Measurements from ENCODE around the gene OR1F1. TPM values are rescaled to one million over a fixed set of nuclear protein-coding genes. Genes with fewer than 3 reads are reported as not detected.
A peak's percentile ranks its signal among the peaks of the same experiment; 100 is the strongest.

The OR1F1 gene
- total and polyA plus RNA-seq, 9 of the 15 experiments (the other 6 are each of a cell fraction or from before 2014, with no cell fraction given): 0.15 to 0.61 (median 0.35) TPM; not detected in 3

GRCh38 chr16:3173892-3174617 is 13.9 kb upstream of the OR1F1 start (continued):
- TF ChIP-seq NUFIP1 (IDR thresholded peaks at IDR 0.05; ENCODE audit: partially characterized antibody) (no peak), BCL6 (CRISPR knock-in tag; IDR thresholded peaks at IDR 0.05) (no peak), ZBTB2 (IDR thresholded peaks at IDR 0.05) (0 out of 2 replicates have a peak, but pooled peaks have one; percentile 20), KAT7 (CRISPR knock-in tag; IDR thresholded peaks at IDR 0.05; ENCODE audit: borderline replicate concordance) (no peak), DEAF1 (CRISPR knock-in tag; IDR thresholded peaks at IDR 0.05) (no peak), PHTF2 (CRISPR knock-in tag; IDR thresholded peaks at IDR 0.05) (no peak), TAF7 (tag; IDR thresholded peaks at IDR 0.05) (no peak), ATF7 (IDR thresholded peaks at IDR 0.05) (peak; percentile 51), ARID4B (CRISPR knock-in tag; IDR thresholded peaks at IDR 0.05) (no peak), MLLT1 (IDR thresholded peaks at IDR 0.05) (no peak), ARHGAP35 (IDR thresholded peaks at IDR 0.05; ENCODE audit: partially characterized antibody) (no peak), MAZ (CRISPR knock-in tag; conservative IDR thresholded peaks at IDR 0.05 in 1 of 2, IDR thresholded peaks at IDR 0.05 in 1 of 2) (peak in 1 of 2 experiments; percentile 47; a peak in 3 of 4 replicates), E2F8 (IDR thresholded peaks at IDR 0.05; ENCODE audit: low read depth, partially characterized antibody) (no peak)
